ENCODE measurements around the gene SLC6A15.

SLC6A15 gene

DNA sequence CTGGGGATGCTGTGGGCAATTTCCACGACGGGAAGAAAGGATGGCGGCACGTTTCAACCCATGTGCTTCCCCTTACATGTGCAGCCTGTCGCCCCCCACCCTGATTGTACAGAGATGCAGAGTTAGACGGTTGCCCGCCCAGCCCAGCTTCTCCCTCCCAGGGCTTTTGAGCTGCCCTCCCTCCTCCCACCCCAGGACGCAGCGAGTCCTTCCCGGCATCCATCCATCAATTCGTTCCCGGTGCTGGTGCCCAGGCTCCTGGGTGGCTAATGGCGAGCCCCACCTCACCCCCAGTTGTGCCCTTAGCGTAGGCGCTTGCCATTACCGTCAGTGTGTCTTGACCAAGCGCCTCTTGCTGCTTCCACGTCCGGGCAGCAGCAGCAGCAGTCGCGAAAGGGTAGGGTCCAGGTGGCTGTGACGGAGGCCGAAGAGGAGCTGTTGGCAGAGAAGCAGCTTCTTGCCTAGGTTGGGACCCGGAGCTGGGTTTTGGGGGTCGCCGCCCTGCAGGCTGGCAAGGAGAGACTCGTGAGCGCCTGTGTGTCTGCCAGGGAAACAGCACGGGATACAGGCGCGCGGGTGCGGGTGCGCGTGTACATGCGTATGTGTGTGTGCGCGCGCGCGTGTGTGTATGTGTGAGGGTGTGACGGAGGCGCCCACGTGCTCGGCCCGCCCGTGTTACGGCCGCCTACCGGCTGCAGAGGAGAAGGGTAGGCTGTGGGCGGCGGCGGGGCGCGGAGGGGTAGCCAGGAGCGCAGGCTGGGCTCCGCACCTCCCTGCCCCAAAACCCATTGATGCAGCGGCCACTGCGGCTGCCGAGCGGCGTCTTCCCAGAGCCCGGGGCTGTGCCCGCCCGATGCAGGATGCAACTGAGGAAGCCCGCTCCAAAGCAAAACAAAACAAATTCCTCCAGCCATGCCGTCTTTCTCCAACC lies at the start of gene SLC6A15:
Gene SLC6A15 (minus strand): TSS at position 602 of the 931 bp plus-strand sequence. CDS start 20,679 bp downstream, outside the sequence.
- DNase-seq = no peak

DNA sequence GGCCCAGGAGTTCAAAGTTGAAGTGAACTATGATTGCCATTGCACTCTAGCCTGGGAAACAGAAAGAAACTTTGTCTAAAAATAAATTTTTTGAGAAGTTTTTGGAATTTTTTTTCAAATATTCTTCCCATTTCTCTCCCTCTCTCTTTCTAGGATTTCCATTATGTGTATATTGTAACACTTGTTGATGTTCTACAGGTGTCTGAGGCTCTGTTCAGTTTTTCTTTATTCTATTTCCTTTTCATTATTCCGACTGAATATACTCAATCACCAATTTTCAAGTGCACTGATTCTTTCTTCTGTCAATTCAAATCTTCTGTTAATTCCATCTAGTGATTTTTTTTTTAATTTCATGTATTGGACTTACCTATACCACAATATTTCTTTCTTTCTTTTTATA lies 48.3 kb upstream of the SLC6A15 start:
- DNase-seq = no peak

DNA sequence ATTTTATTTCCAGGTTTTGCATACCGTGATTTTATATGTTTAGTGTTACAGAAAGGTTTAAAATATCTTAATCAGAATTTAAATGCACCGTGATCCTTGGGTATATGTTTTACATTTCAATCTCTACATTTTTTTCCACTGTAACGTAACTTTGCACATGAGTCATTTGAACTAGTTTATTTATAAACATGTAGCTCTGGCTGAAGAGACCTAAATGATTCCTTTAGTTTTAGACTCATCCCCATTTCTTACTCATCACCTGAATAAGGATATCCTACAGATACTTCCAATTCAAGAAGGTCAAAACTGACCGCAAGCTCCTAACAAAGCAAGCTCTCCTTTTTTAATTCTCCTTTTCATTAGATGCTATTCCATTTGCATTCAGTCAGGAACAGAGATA lies 42.7 kb upstream of the SLC6A15 start:
- DNase-seq = no peak

DNA sequence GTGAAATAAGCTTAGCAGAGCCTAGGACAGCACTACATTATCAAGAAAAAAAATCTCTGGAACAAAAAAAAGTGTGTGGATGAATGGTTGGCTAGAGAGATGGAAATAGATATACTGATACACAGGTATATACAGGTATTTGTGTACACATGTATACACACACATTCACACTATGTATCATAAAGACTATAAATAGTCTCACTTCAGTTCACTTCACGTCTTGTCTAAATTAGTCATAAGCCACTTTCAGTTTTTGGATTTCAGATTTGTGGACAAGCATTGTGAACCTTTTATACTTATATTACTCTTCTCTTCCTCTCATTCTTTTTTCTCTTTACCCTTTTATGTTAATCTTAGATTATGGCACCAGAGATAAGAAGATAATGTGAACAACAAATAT lies 41.8 kb upstream of the SLC6A15 start:
- no peak for DNase-seq

DNA sequence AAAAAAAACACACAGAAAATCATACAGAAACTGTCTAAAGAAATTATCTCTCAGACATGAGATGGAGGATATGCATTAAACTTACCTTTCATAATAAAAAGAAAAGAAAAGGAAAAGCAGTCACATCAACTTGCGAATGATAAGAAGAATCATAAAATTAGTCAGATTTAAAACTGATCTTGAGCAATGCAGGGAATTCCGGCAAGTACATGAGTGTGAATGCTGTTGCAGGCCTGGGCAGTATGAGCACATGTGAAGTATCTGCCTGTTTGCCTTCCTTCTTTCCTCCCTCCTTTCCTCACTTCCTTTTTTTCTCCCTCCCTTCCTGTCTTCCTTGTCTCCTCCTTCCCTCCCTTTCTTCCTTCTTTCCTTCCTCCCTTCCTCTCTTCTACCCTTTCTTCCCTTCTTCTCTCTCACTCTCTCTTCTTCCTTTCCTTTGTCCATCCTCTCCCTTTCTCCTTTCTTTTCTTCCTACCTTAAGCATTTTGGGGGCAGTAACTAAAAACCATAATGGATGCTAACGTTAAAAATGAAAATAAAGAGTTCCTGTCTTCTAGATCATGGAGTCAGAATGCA lies 38.5 kb upstream of the SLC6A15 start:
- no peak for DNase-seq

DNA sequence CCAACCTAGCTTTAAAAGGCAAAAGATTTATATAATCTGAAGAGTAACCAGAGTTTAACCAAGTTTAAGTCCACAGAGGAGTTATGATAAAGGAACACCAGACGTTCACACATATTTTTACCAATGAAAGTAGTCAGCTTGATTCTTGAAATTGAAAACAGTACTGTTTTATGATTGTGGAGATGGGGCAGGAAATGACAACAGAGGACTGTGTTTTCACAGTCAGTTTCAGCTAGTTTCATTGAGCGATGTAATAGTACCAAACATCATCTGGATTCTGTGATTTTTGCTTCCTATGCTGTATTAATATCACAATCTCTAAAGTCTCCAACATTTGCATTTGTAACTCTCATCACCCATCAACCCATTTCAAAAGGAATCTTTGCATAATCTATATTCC lies 34.2 kb upstream of the SLC6A15 start:
- DNase-seq = no peak

DNA sequence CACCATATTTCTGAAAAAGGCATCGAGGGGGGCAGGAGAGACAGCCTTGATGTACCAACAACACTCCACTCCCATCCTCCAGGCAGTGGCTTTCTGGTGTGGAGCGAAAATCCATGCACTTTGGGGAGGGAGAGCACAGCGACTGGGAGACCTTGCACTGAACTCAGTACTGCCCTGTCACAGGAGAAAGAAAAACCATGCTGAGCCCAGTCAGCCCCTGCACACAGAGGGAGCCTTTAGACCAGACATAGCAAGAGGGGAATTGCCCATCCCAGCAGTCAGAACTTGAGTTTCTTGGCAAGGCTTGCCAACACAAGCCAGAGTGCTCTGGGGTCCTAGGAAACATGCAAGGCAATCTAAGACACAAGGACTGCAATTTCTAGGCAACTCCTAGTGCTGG lies 24.8 kb upstream of the SLC6A15 start:
- no peak for DNase-seq

DNA sequence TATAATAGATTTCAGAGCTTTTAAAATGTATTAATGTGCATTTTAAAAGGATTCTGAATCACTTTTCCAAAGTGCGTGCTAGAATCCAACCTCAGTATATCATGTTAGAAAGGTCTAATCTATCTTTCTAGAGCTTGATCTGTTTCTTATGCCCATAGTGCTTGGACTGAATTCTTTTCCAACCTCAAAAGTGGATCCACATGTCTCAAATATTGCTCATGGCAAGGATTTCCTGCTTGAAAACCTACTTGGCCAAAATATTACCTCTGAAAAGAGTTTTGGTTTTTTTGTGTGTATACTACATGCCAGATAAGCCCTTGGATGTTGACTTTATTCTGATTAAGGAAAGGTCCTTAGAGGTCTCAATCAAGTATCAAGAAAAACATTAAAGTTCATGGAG lies 16.9 kb upstream of the SLC6A15 start:
- no peak for DNase-seq

DNA sequence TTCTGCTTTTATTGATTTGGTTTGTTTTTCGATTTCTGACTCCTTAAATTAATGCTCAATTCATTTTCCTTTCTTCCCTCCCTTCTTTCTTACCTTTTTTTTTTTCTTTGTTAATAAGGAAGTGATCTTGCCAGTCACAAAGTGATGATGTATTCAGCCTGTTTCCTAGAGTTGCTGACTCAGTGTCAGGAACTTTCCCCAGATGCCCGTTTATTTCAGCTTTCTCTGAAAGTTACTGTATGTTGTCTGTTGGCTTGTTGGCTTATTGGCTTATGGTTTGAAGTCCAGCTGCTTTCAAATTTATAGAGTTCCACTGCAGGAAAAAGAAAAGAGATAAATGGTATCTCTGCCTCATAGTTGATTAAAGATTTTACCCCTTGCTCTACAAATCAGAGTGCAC lies 12.4 kb upstream of the SLC6A15 start:
- DNase-seq = no peak

DNA sequence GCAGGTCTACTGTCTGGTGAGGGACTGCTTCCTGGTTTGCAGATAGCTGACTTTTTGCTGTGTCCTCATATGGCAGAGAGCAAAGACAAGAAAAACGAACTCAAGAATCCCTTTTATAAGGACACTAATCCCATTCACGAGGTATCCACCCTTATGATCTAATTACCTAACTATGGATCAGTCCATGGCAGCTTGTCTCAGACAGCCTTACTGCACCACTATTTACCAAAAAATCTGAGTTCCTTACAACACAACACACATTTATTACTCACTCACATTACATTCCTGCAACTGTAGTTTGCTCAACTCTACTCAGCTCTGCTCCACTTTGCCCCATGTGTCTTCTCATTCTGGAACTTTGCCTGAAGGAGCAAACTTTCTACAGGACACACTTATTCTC lies 10.1 kb upstream of the SLC6A15 start:
- no peak for DNase-seq

DNA sequence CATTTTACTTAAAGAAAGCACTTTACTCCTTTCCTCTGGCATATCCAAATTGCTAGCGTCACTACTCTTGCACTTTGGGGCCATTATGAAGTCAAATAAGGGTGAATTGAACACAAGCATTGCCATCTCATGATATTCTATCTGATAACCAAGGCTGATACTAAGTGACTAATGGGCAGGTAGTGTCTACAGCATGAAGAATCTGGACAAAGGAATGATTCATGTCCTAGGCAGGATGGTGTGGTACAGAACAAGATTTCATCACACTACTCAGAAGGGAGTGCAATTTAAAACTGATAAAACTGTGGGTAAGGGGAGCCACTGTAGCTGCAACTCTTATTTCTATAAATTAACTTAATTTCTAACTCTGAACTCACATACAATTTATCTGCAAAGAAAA lies 7.7 kb upstream of the SLC6A15 start:
- DNase-seq = no peak

DNA sequence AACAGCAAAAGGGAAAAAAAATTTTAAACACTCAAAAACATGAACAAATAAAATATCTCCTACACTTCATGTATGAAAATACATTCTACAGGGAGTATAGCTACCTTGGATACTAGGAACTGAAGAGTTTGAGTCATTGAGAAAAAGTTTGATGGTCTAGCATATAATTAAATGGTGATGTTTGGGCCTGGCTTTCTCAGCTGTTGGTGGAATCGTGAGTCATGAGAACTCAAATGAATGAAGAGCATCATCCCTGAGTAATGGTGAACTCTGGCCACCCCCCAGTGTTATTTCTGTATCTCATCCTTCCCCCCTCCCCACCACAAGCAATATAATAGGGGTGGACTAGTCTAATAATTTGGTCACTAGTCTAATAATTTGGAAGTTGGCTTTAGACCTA lies 6.7 kb upstream of the SLC6A15 start:
- no peak for DNase-seq

DNA sequence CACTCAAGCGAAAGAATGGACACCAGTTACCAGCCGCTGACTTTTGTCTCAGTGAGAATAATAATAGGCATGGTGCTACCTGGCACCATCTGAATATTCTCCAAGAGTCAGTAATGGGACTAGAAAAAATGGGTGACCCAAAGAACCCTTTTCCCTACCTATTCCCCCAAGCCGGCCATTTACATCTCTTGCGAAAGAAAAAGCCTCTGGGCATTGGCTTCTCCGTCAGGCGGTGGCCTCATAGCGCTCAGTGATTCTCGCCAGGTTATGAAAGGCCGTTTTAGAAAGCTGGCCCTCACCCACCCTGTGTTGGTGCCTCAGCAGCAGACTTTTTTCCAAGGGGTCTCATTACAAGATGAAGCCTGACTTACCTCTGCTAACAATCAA lies 523 bp upstream of the SLC6A15 start:
- no peak for DNase-seq

DNA sequence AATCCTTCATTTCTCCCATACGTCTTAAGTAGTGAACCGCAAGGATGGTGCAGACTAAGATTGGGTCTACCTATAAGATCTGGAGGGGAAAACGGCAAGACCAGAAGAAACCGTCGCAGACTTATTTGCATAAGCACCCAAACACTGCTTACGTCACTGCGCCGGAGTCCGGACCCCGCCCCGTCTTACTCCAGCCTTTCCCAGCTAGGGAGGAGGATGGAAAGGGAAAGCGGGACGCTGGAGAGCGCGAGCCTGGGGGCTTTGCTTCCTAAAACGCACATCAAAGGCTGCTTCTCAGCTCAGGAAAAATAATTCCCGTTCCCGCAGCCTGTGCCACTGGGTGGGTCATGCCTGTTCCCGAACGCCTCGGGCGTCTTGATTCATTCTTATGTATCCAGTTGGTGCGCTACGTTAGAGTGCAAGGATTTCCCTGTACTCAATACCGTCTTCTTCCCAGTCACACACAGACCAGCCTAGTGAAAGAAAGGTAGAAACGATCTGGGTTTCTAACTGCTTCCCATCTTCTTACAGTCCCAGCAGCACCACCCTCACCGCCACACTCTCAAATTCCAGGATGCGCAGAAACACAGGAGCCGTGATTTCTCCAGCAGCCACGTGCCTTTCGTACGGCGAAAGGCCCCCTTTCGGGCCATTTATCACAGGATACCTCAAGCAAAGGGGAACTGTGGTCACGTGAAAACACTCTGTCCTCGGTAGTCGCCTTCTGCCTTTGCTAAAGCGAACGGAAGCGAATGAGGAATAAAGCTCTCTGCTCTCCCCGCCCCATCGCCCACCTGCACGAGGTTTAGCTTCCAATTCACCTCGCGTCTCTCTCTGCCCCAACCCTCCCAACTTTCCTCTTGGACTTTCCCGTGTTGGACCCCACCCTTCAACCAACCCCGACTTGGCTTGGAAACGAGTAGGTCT lies 1.1 kb downstream of the SLC6A15 start:
- DNase-seq = no peak

DNA sequence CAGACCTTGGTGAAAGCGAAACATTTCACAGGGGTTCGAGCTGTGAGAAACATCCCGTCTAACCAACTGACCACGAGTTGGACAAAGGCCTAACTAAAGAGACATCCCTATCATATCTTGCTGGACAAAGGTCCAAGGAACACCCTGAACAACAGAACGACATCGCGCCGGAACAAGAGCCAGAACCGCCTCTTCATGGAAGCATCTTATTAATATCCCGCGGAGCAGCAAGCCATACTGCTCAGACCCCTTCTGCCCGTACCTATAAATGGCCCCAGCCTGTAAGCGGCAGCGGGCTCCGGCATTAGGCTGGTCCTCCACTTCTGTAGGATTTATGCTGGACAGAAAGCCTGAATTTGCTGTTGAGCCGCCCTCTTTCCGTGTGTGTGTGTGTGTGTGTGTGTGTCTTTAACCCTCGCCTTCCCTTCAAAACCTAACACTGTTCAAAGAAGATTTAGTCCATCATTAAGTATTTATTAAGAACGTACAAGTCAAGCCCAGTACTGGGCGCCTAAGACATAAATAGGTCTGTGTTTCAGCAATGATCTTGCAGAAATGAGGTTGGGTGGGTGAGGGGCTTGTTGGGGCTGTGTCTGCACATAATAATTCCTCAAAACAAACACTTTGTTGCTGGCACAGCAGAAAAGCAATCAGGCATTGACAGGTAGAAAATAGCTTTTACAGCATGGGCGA lies 1.9 kb downstream of the SLC6A15 start:
- no peak for DNase-seq

DNA sequence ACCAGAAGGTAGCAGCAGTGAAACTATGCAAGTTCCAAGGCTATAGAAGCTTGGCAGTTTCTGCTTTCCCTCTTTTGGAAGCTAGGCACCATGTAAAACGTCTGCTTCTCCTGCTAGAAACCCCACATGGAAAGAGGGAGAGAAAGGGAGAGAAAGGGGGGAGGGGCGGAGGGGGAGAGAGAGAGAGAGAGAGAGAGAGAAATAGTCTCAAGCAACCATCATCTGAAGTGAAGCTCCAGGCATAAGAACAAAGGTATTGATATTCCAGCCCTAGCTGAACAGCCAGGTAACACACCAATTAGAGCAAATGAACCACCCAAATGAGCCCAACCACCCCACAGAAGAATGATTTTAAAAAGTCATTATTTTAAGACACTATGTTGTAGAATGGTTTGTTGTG lies 8.5 kb downstream of the SLC6A15 start:
- DNase-seq = no peak

DNA sequence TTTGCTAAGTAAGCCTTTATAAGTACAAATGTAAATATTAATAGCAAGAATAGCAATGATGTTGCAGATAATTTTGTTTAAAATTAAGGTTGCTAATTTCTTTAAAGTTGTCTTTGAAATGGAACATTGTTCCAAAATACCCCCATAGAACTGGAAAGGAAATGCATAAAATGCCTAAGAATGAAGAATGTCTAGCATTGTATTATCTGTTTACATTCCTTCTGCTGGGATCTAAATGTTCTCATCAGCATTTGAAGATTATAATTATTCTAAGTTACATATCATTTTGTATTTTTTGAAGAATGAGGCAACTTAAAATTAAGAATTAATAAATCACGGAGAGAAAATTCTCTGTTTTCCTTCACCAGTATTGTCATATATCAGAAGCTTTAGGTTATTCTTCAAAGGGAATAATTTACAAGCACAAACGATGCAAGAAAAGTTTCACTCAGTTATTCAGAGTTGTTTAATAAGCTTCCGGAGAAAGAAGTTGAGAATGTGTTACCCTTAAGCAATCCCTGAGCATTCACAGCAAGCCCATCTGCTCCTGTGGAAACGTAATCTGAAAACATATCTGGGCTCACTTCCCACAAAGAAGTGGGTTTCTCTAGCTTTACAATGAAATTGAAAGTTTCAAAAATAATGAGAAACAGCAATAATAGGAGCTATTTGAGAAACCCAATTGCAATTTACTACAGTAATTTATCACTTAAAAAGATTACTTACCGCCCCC lies 21.3 kb downstream of the SLC6A15 start:
- DNase-seq = no peak

DNA sequence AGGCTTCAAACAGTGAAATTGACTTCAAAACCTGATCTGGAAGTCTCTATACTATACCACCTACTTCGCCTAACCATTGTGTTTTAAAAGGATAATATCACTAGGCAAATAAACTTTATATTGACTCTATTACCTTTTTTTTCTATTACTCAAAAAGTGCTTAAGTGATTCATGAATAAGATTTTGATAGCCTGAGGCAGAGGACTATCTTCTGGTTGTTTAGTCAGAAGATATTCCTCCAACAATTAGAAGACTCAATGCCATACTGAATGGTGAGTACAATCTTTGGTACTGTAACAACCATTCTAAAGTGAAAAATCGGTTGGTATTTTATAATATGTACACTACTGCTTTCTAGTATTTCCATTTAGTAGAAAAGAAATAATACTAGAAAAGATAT lies 22.8 kb downstream of the SLC6A15 start:
- no peak for DNase-seq

DNA sequence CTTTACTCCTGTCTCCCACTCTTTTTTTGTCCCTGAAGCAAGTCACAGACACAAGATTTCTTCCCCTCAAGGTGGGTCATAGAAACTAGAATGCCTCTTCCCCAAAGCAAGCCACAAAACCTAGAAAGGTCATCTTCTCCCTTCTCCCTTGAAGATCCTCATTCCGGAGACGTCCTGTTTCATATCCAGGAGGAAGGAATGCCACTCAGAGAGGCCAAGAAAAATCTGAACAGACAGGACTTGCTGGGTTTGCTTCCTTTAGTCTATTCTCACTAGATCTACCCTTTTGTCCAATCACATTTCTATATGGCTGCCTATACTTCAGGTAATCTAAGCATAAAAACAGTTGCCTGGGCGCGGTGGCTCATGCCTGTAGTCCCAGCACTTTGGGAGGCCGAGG lies 23.7 kb downstream of the SLC6A15 start:
- DNase-seq = no peak

DNA sequence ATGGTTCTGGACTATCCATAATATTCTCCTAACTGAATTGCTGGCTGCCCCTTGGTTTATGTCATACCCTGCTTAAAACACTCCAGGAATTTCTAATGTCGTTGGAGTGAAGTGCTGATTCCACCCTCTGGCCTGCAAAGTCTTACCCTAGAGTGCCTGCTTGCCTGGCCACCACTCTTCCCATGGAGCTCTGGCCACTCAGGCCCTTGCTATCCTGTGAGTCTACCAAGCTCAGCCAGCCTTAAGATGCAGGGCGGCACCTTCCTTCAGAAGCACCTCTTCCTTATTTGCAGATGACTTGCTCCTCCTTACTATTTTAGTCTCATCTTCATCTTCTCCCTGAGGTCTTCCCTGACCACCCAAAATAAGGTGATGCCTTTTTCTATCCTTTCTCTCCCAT lies 35.3 kb downstream of the SLC6A15 start:
- no peak for DNase-seq

DNA sequence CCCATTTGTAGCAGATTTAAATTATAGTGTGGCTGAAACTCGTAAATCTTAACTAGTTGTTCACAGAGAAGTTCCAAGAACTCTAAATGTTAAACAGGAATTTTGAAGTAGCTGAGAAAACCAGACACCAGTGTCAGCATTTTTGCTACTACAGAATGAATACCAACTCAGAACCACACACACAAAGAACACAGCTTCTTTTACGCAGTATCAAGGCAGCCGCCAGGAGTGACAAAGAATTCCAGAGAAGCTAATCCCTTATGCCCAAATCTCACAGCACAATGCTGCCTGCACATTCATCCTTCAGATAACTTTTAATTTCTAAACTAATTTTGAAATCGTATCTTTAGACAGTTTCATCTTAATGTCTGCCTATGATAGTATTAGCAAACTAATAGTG lies 37.4 kb downstream of the SLC6A15 start:
- DNase-seq = no peak

DNA sequence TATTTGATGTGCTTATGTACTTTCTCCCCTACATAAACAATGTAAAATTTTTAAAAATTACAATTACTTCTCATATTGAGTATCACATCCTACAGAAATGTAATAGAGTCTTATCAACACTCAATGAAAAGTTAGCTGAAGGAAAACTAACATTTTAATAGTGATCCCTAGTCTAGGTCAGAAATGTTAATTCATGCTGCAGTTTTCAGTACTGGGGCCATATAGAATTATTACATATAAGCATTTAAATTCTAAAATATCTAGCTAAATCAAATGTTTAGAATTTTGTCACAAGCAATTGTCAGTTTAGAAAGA lies 37.8 kb downstream of the SLC6A15 start:
- DNase-seq = no peak
